HUES6 (cell line): ENCODE measurements around the gene ASAP2.

Source experiments
- H3K27ac ChIP-seq: 2 replicates; pipeline ENCODE4 v1.7.0; 2013; ENCODE audit warnings: low read depth, mild to moderate bottlenecking, low read length, inconsistent platforms
- H3K27me3 ChIP-seq: 2 replicates; pipeline ENCODE4 v1.6.1; 2013; ENCODE audit warnings: low read length; ENCODE audit not compliant: control insufficient read depth, insufficient read depth
- H3K36me3 ChIP-seq: 2 replicates; pipeline ENCODE4 v1.6.1; 2013; ENCODE audit warnings: low read length; ENCODE audit not compliant: control insufficient read depth, insufficient read depth
- H3K4me1 ChIP-seq: 2 replicates; pipeline ENCODE4 v1.6.1; 2013; ENCODE audit warnings: low read length; ENCODE audit not compliant: control insufficient read depth, insufficient read depth
- H3K4me3 ChIP-seq: 2 replicates; pipeline ENCODE4 v1.5.1; 2013; ENCODE audit warnings: low read depth, low read length
- H3K9ac ChIP-seq: one replicate; pipeline ENCODE4 v1.6.1; 2013; ENCODE audit warnings: mild to moderate bottlenecking, low read length
- H3K9me3 ChIP-seq: 2 replicates; pipeline ENCODE4 v1.6.1; 2013; ENCODE audit warnings: low read depth, low read length; ENCODE audit not compliant: control insufficient read depth, insufficient read depth

The ASAP2 gene

DNA sequence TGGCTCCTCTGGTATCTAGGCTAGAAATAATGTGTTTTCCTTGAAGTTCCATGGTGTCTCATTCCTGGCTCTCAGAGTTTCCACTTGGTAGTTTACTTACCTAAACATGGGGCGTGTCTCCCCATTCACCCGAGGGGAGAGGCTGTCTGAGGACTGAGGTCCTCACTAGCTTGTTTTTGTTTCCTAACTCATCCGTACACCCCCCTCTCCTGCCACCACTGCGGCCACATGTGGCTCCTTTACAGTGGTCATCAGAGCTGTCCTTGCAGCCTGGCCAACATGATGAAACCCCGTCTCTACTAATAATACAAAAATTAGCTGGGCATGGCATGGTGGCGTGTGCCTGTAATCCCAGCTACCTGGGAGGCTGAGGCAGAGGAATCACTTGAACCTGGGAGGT, 106.0 kb downstream of the ASAP2 start:
- Histone ChIP-seq H3K36me3 (no peaks in the 10 kb centered on the region), H3K9ac (no peak overlapping the region), H3K4me1 (peaks cover 16% of the 10 kb centered on the region), H3K9me3 (no peaks in the 10 kb centered on the region), H3K27ac (no peak overlapping the region), H3K27me3 (no peaks in the 10 kb centered on the region), H3K4me3 (no peak overlapping the region)

DNA sequence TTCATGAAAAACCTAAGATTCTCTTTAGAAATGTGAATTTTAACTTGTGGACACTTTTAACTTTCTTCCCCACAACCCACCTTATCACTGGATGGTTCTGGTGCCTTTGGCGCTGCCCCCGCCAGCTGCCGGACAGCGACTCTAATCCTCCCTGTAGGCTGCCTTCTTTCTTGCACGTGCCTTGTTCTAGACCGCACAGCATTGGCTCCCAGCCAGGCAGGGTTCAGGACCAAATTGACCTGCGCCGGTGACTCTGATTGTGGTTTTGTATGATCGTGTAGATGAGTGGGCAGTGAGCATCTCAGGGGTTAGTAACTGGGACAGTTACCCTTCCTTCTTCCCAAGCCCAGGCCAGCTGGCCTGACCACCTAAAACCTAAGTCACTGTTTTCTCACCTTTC, 106.8 kb downstream of the ASAP2 start:
- no peak overlapping the region for H3K4me3 ChIP-seq
- H3K9me3 ChIP-seq, result no peaks in the 10 kb centered on the region
- H3K4me1 ChIP-seq, result peaks cover 16% of the 10 kb centered on the region
- no peak overlapping the region for H3K9ac ChIP-seq
- H3K27ac ChIP-seq, result no peak overlapping the region
- no peaks in the 10 kb centered on the region for H3K36me3 ChIP-seq
- H3K27me3 ChIP-seq, result no peaks in the 10 kb centered on the region

DNA sequence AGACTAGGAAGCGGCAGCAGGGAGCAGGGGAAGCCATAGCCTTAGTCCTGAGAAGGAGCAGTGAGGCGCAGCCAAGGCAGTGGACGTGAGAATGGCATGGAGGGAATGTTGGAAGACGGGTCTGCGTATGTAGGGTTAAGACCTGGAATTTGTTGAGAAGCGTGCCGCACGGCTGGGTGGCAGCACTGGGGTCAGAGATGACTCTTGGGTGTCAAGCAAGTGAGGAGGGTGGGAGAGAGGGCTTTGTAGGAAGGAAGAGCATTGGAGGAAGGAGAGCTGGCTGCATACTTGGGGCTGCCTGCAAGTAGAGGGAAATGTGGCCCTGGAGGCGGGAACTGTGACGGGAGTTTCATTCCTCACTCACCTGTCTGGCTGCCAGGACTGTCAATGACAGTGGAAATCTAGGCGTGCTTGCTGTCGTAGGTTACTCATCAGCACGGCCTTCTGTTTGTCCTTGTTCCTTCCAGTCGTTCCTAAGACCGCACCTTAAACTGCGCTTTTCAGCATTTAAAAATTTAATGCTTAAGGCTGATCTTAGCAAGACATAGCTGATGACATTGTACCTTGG, 108.8 kb downstream of the ASAP2 start:
- Histone ChIP-seq H3K9ac (no peak overlapping the region), H3K27ac (no peak overlapping the region), H3K4me1 (peaks cover 11% of the 10 kb centered on the region), H3K9me3 (no peaks in the 10 kb centered on the region), H3K4me3 (no peak overlapping the region), H3K27me3 (no peaks in the 10 kb centered on the region), H3K36me3 (no peaks in the 10 kb centered on the region)

DNA sequence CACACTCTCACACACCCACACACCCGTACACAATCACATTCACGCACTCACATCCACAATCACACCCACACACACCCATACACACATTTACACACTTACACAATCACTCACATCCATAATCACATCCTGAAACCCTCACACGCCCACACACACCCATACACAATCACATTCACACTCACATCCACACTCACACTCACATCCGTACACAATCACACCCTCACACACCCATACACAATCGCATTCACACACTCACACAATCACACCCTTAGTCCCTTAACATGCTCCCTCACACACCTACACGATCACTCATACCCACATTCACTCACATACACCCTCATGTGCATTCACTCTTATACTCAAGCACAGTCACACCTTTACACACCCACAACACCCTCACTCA, 110.9 kb downstream of the ASAP2 start:
- Histone ChIP-seq H3K9me3 (no peaks in the 10 kb centered on the region), H3K4me1 (peaks cover 5% of the 10 kb centered on the region; the same call in 1 of the 2 replicates), H3K27ac (no peak overlapping the region), H3K36me3 (no peaks in the 10 kb centered on the region), H3K9ac (no peak overlapping the region), H3K27me3 (no peaks in the 10 kb centered on the region), H3K4me3 (no peak overlapping the region)

DNA sequence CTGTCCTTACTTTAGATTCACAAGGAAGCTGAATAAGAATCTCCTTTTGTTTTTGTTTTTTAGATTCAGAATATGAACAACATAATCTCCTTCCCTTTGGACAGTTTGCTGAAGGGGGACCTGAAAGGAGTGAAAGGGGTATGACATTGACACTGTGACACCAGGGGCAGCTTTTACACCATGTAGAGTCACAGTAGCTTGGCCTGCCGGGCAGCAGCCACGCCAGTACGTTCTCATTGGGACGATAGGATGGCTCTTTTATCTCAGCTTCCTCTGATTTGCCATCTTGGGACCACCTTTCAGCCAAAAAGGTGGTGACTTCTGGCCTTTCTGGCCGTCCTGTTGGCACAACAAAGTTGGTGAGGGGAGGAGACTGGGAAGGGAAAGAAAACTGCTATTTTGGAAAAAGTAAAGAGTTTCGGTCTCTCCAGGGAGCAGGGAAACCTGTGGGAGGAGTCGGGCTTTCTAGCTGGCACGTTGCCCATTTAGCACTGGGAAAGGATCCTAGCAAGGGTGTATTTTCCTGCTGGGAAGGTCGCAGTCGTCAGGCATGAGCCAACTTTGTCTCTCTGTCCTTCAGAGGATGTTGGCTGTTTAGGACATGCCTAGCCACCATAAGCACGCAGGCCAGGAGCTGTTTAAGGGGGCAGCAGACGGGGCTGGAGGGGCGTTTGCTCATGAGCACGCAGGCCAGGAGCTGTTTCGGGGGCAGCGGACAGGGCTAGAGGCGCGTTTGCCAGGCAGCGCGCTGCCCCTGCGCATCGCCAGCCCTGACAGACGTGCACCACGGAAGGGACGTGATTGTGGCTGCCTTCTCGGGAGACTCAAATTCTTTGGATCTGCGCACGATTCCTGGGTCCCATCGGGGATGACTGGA, 112.1 kb downstream of the ASAP2 start:
- Histone ChIP-seq H3K9me3 (no peaks in the 10 kb centered on the region), H3K36me3 (peaks cover 4% of the 10 kb centered on the region; the same call in 1 of the 2 replicates)

DNA sequence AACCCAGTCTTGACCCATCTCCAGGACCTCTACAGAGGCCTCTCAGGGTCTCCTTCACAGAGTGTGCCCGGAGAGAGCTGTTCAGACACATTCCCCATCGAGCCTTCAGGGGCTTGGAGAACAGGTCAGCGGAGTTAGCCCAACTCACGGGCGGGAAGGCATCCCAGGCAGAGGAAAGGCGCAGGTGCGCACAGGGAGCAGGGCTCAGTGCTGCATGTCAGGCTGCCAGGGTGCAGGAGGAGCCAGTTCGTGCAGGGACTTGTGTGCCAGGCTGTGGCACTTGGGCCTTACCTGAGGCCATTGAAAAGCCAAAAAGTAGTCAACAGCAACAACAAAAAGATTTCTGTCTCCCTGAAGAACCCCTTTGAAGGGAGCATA, 112.7 kb downstream of the ASAP2 start:
- H3K27ac ChIP-seq, result no peak overlapping the region

More for the DNA sequence above, 112.1 kb downstream of the ASAP2 start:
- peaks cover 5% of the 10 kb centered on the region; the same call in 1 of the 2 replicates for H3K4me1 ChIP-seq
- H3K9ac ChIP-seq, result no peak overlapping the region
- no peak overlapping the region for H3K4me3 ChIP-seq
- no peaks in the 10 kb centered on the region for H3K27me3 ChIP-seq
- no peak overlapping the region for H3K27ac ChIP-seq

DNA sequence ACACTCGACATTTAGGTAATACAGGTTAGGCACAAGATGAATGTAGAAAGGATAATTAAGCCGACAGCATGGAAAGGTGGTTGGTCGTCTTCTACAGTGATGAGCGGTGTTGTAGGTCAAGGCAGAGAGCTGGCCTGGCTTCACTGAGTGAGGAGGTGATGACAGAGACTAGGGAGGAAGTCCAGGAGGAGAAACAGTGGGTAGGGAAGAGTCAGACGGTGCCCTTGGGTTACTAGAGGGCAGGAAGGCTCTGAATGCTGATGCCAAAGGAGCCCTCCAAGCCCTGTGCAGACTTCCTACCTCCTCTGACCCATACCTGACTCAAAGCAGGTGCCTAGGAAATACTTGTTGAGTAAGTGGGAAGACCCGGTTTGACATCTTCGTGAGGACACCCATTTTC, 116.0 kb downstream of the ASAP2 start:
- Histone ChIP-seq H3K27me3 (no peaks in the 10 kb centered on the region), H3K9me3 (no peaks in the 10 kb centered on the region), H3K9ac (no peak overlapping the region), H3K27ac (no peak overlapping the region), H3K4me3 (no peak overlapping the region), H3K36me3 (peaks cover 4% of the 10 kb centered on the region; the same call in 1 of the 2 replicates), H3K4me1 (peaks cover 12% of the 10 kb centered on the region)

More for the DNA sequence above, 112.7 kb downstream of the ASAP2 start:
- peaks cover 4% of the 10 kb centered on the region; the same call in 1 of the 2 replicates for H3K36me3 ChIP-seq
- H3K27me3 ChIP-seq, result no peaks in the 10 kb centered on the region
- H3K4me1 ChIP-seq, result peaks cover 5% of the 10 kb centered on the region; the same call in 1 of the 2 replicates
- no peak overlapping the region for H3K9ac ChIP-seq
- H3K9me3 ChIP-seq, result no peaks in the 10 kb centered on the region
- H3K4me3 ChIP-seq, result no peak overlapping the region

DNA sequence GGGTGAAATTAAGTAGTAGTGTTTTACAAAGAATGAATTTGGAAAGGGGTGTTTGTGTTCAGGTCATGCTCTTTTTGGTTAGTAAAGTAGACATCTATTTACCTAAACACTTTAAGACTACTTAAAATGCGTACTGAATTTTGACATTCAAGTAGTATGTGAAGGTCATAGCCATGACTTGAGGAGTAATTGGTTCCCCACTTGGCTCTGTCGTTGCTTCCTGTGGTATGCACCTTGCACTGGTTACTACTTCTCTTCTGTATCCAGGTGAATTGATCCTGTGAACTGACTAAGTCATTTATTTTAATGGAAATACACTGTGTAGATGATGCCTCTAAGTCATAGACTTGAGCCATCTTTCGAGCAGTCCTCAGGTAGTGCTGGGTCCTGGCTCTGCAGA, 118.8 kb downstream of the ASAP2 start:
- Histone ChIP-seq H3K27ac (no peak overlapping the region), H3K4me1 (peaks cover 9% of the 10 kb centered on the region), H3K9ac (no peak overlapping the region), H3K27me3 (no peaks in the 10 kb centered on the region), H3K9me3 (no peaks in the 10 kb centered on the region), H3K36me3 (peaks cover 4% of the 10 kb centered on the region; the same call in 1 of the 2 replicates), H3K4me3 (no peak overlapping the region)

DNA sequence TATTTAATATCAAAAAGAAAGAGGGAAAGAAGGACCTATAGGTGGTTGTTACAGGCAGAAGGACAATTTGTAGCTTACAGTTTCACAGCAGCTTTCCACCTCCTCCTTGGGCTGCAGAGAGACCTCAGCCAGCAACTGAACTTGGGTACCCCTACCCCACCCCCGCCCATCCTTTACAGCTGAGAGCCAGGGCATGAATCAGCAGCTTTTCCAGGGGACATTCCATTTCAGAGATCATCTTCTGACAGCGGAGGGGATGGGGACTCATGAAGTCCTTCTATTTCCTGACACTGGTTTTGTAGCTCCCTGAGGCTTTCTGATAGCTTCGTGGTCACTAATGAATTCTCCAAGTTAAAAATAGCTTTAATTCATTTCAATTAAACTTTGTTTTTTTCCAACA, 120.4 kb downstream of the ASAP2 start:
- peaks cover 4% of the 10 kb centered on the region; the same call in 1 of the 2 replicates for H3K36me3 ChIP-seq
- no peak overlapping the region for H3K4me3 ChIP-seq
- H3K9ac ChIP-seq, result no peak overlapping the region
- H3K27me3 ChIP-seq, result no peaks in the 10 kb centered on the region
- H3K27ac ChIP-seq, result no peak overlapping the region
- H3K4me1 ChIP-seq, result peaks cover 9% of the 10 kb centered on the region
- no peaks in the 10 kb centered on the region for H3K9me3 ChIP-seq

DNA sequence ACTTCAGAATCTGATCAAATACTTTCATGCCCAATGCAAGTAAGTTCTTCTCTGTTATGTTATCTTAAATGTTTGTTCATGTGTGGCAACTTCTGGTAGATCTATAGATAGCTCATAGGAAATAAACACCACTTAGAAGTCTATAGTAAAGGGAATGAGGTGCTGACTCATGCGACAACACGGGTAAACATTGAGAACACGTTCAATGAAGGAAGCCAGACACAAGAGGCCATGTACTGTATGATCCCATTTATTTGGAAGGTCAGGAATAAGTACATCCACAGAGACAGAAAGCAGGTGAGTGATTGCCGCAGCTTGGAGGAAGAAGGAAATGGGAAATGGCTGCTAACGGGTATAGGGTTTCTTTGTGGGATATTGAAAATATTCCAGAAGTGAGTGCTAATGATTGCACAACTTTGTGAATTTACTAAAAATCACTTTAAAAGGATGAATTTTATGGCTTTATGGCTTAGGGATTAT, 121.3 kb downstream of the ASAP2 start:
- Histone ChIP-seq H3K4me3 (no peak overlapping the region), H3K27ac (no peak overlapping the region), H3K4me1 (peaks cover 9% of the 10 kb centered on the region)

DNA sequence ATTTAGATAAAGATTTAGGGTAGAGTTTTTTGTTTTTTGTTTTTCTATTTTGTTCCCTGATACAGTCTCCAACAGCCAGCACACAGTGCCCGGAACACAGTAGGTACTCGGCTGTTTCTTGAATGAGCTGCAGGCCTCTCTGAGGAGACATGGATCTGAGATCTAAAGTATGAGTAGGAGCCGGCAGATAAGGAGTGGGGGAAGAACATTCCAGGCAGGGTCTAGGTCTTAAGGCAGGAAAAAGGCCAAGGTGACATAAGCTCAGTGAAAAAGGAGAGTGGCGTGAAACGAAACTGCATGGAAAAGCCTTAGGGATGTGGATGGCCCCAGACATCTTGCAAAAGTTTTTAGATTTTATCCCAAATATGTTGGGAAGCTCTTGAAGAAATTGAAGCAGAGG, 122.3 kb downstream of the ASAP2 start:
- Histone ChIP-seq H3K27ac (no peak overlapping the region), H3K9ac (no peak overlapping the region), H3K9me3 (no peaks in the 10 kb centered on the region), H3K27me3 (no peaks in the 10 kb centered on the region), H3K4me3 (no peak overlapping the region), H3K4me1 (peaks cover 9% of the 10 kb centered on the region), H3K36me3 (no peaks in the 10 kb centered on the region)

More for the DNA sequence above, 121.3 kb downstream of the ASAP2 start:
- Histone ChIP-seq H3K27me3 (no peaks in the 10 kb centered on the region), H3K36me3 (peaks cover 4% of the 10 kb centered on the region; the same call in 1 of the 2 replicates), H3K9ac (no peak overlapping the region), H3K9me3 (no peaks in the 10 kb centered on the region)
